HG02588 (cell line): ENCODE data around the gene SMIM29.
A peak's percentile ranks its signal among the peaks of the same experiment; 100 is the strongest.
"Not testable (repeated sequence)": the region's sequence is repeated elsewhere in the genome, so short reads cannot be mapped to it uniquely, and the experiment has no call there.

Source experiments
- ATAC-seq: cut with Tn5 transposase; IDR thresholded peaks from one replicate; pipeline ENCODE4 v1.9.1; 2021; ENCODE audit warnings: mild to moderate bottlenecking, moderate library complexity; ENCODE audit not compliant: unreplicated experiment

The SMIM29 gene

GRCh38 chr6:34248727-34249468 is at the start of gene SMIM29:
Gene SMIM29, minus strand, starts transcription at chr6:34249006. Its CDS starts 1,215 bp downstream, at chr6:34247791.
- peak; percentile 79 for ATAC-seq

DNA sequence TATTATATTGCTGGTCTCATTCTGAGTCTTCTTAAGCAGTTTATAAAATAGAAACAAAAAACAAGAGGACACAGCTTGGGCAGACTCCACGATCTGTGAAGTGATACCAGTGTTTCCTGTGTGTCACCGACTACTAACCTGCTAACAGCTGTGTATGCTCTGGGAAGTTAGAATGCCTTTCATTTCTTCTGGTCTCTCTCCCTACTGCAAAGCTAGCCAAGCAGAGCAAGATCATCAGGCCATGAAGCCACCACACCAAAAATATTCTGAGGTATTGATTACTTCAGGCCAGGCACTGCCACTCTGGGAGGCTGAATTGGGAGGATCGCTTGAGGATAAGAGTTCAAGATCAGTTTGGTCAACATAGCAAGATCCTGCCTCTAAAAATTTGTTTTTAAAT is 46.9 kb upstream of the SMIM29 start:
- peak; percentile 77 for ATAC-seq

DNA sequence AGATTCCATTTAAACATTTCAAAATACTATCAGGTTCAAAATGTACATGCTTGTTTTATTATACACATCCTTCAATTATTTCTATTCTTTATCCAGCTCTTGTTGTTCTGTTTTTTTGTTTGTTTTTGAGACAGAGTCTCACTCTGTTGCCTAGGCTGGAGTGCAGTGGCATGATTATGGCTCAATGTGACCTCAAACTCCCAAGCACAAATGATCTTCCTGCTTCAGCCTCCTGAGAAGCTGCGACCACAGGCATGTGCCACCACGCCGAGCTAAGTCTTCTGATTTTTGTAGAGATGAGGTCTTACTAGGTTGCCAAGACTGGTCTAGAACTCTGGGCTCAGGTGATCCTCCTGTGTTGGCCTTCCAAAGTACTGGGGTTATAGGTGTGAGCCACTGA is 44.1 kb upstream of the SMIM29 start:
- ATAC-seq: no peak

DNA sequence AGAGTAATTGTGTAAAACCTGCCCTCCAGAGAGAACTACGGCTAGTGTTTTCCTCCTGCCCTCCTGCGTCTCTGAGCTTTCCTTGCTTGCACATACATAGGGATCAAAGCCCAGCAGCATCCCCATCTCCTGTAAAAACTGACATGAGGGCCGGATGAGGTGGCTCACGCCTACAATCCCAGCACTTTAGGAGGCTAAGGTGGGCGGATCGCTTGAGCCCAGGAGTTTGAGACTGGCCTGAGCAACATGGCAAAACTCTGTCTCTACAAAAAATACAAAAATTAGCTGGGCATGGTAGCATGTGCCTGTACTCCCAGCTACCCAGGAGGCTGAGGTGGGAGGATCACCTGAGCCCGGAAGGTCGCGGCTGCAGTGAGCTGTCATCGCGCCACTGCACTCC is 40.3 kb upstream of the SMIM29 start:
- no peak for ATAC-seq

DNA sequence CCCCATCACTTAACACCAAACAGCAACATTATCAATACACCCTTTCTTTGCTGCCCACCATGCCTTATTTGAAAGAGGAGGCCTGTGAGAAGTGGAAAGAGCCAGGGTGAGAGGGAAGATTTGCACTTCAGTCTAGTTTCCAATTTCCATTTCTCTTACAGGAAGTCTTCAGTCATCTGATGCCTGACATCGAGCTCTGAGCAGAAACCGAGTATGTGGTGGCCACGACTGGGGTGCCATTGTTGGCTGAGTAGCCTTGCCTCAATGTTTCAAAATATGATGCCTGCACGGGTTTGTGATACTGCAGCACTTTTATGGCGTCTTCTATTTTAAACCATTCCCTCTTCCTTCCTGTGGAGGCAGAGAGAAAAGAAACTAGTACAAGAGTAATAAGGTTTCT is 39.8 kb upstream of the SMIM29 start:
- no peak for ATAC-seq

GRCh38 chr6:34285448-34286164 is 36.8 kb upstream of the SMIM29 start:
- ATAC-seq: no peak

- ATAC-seq: no peak
Measured at GRCh38 chr6:34284563-34285447, 36.0 kb upstream of the SMIM29 start.

GRCh38 chr6:34281702-34282334 is 33.0 kb upstream of the SMIM29 start:
- no peak for ATAC-seq

DNA sequence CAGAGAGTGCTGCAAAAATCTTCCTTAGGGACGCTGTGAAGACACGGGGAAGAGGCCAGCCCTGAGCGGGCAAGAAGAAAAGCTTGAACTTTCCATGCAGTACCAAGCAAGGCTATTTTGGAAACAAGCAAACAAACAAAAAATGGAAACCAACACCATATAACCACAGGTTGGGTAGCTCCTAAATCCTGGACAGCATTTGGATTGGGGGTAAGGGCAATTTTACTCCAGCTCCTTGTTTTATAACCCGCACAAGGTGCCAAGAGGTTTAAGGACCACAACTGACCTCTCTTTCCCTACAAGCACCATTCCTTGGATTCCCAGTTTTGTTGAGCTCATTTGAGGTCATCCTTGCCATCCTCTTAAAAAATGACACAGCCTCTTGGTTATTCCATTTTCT is 31.4 kb upstream of the SMIM29 start:
- ATAC-seq: no peak

DNA sequence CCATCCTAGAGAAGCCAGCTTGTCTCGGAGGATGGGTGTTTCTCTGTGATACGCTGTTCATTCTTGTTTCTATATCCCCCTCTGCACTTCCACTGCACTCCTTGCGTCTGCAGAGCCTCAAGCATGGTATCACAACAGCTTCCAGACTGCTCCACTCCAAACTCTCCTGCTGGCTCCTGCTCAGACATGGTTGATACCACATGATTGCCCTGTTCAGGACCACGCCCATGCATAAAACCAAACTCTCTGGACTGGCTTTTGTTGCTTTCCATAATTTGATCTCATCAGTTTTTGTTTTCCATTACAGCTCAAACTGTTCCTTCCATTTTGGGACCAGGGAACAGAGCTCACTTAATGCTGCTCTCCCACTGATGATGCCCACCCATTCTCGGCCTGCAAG is 30.0 kb upstream of the SMIM29 start:
- no peak for ATAC-seq

DNA sequence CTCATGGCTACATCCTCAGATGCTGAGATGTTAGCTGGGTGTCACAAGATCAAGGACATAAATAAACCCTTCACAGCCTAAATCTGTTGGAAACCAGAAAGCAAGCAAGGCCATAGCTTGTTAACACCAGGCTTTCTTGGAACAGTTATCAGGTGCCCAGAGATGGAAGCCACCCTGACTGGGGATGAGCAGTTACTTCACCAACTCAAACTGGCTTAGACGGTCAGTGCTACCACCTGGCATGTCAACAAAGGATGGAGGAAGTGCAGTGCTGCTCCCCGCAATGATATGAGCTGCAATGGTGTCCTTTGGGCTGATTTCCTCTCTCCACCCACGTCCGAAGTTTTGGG is 28.9 kb upstream of the SMIM29 start:
- ATAC-seq: no peak

- no peak for ATAC-seq
Measured at GRCh38 chr6:34276881-34277762, 28.3 kb upstream of the SMIM29 start.

DNA sequence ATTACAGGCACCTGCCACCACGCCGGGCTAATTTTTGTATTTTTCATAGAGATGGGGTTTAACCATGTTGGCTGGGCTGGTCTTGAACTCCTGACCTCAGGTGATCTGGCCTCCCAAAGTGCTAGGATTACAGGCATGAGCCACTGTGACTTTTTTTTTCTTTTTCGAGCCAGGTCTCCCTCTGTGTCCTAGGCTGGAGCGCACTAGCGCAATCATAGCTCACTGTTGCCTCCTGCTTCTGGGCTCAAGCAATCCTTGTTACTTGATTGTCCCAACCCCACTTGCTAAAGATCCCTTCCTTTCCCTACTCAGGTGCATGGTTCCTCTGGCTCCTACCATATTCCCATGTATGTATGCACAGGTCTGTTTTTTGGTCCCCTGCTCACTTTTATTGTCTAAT is 27.4 kb upstream of the SMIM29 start:
- no peak for ATAC-seq

DNA sequence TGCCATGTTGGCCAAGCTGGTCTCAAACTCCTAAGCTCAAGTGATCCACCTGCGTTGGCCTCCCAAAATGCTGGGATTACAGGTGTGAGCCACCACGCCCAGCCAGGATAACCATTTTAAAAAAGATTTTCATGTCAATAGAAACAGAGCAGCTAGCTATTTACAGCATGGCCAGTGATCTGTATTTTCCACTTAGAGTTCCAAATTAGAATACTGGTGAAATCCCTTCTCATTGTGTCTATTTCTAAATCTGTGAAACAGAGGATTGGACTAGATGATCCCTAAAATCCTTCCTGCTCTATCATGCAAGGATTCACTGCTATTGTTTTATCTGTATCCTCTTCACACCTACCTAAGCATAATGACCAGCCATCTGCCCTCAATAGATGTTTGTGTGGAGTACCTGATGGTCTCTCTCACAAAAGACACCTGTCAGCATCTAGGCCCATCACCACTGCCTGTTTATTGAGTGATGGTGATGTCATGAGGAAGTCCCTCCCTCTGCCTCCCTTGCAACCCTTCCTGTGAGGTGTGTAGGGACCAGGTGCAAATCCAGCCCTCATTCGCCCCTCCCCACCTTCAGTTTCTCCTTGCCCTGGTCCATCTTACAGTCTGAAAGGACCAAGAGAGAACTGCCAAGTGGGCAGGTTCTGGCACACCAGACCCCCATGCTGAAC is 26.5 kb upstream of the SMIM29 start:
- ATAC-seq: no peak

DNA sequence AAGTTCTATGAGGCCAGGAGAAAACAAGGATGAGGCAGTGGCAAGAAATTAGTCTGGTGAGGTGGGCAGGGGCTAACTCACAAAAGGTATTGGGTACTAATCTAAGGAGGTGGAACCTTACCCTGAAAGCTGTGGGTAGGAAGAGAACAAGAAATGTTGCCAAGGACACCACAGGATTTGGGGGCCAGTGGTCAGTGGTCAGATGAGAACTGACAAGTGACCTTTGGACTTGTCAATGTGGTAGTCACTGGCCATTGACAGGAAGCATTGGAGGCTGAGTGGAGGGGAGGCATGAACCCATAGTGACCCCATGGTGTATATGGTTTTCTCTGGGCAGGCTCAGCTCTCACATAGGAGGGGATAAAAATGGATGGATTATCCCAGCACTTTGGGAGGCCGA is 25.3 kb upstream of the SMIM29 start:
- no peak for ATAC-seq

GRCh38 chr6:34273242-34273805 is 24.5 kb upstream of the SMIM29 start:
- no peak for ATAC-seq

DNA sequence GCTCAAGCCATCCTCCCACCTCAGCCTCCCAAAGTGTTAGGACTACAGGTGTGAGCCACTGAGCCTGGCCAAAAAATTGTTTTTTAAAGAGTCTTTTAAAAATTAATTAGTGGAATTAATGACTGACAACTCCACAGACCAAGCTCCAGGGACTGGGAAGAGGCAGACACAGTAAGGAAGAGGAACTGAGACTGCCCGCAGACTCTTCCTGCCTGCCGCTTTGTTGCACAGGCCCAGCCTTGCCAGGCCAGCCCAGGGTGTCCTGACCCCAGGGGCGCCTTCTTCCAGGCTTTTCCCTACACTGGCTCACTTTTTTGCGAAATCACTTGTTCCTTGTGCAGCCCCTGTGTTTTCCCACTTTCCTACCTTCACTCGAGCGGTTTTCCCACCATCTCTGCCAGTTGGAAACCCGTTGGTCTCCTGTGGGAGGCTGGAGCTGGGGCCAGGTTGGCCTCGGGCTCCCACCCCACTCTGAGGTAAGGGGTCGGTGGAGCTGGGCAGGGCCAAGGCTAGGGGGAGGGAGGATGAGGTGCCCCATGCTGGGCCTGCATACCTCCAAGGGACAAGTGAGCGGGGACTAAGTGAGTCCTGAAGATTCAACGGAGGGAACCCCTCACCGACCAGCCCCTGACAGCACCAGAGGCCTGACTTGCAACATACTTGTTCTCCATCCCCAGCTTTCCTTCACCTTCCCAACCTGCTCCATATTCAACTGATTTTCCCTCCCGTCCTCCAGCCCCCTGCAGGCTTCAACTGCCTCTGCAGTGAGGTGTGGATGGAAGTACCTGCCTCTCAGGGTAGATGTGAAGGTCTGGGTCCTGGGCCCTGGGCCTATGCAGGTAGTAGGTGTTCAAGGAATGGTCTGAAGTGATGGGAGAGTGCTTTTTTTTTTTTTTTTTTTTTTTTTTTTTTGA is 23.5 kb upstream of the SMIM29 start:
- ATAC-seq: no peak

DNA sequence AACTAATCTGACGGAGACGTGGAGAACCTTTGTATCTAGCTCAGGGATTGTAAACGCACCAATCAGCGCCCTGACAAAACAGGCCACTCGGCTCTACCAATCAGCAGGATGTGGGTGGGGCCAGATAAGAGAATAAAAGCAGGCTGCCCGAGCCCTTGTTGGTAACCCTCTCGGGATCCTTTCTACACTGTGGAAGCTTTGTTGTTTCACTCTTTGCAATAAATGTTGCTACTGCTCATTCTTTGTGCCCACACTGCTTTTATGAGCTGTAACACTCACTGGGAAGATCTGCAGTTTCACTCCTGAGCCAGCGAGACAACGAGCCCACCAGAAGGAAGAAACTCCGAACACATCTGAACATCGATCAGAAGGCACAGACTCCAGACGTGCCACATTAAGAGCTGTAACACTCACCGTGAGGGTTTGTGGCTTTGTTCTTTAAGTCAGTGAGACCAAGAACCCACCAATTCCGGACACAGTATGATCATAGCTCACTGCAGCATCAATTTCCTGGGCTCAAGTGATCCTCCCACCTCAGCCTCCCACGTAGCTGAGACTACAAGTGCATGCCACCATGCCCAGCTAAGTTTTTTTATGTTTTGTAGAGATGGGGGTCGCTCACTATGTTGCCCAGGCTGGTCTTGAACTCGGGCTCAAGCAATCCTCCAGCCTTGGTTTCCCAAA is 21.0 kb upstream of the SMIM29 start:
- ATAC-seq: not testable (repeated sequence)
